D721Med (cell line): ENCODE data around the gene SLC13A4.
"Not testable (repeated sequence)": the region's sequence is repeated elsewhere in the genome, so short reads cannot be mapped to it uniquely, and the experiment has no call there.

Source experiments
- DNase-seq: peaks from one replicate; pipeline ENCODE4 v3.0.0; 2011; ENCODE audit warnings: low spot score; ENCODE audit not compliant: insufficient read length
- FAIRE-seq: peaks from 2 replicates; lab custom pipeline; 2011; peaks lifted over from hg19 to GRCh38; lab: Jason Lieb, UNC
- CTCF ChIP-seq: IDR thresholded peaks from 2 replicates; pipeline ENCODE4 v1.5.1; 2012; ENCODE audit warnings: mild to moderate bottlenecking, control low read depth; ENCODE audit not compliant: insufficient read depth; ENCODE audit errors: missing control alignments

The SLC13A4 gene

DNA sequence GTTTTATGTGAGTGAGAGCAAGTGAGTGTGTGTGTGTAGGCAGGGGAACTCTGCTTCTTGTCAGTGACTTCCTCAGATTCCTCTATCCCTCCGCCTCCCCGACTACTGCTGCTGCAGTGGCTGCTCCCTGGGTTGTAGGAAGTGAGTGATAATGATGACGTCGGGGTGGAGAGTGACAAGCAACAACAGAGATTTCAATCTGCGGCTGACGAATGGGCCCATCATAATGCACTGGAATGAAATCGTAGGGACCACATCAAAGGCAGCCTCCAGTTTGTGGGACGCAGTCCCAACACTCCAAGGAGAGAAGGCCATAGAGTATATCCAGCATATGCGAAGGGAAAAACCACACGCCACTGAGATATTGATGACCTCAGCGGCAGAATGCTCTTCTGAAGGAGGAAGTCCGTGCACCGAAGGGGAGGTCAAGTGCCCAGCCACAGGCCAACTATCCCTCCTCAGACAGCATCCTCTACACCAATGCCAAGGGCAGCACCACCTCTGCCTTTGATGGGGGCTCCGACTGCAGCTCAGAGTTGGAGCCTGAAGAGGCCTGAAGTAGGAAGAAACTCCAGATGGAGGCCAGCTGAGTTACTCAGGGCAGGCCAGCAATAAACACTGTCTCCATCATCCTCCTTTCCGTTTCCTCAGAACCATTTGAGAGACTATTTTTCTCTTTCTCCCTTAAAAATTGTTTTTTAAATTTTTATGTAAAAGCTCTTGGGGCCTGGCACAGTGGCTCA, 77.0 kb downstream of the SLC13A4 start:
- TF ChIP-seq CTCF = no peak
- FAIRE-seq (no peak), DNase-seq (no peak)

GRCh38 chr7:135648235-135648634, 79.8 kb downstream of the SLC13A4 start:
- DNase-seq = no peak
- no peak for TF ChIP-seq CTCF
- FAIRE-seq = no peak

DNA sequence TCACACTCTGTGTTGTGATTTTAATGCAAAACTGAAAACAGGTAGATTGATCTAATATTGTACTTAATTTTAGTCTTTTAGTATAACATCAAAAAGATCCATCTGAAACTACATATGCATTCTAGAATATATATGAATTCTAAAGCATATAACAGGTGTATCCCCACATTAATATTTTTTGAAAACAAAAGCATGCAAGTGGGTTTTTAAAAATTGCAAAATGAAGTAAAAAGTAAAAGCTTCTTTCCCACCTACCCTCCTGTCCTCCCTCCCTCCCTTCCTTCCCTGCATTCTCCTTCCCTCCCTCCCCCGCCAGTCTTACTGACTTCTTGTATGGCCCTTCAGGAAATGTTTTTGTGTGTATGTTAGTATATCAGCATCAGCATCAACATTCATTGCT, 80.2 kb downstream of the SLC13A4 start:
- FAIRE-seq (no peak), DNase-seq (no peak)
- TF ChIP-seq CTCF = no peak

GRCh38 chr7:135645296-135645904, 82.6 kb downstream of the SLC13A4 start:
- FAIRE-seq (peak; percentile 85), DNase-seq (no peak)
- TF ChIP-seq CTCF = peak; percentile 81

DNA sequence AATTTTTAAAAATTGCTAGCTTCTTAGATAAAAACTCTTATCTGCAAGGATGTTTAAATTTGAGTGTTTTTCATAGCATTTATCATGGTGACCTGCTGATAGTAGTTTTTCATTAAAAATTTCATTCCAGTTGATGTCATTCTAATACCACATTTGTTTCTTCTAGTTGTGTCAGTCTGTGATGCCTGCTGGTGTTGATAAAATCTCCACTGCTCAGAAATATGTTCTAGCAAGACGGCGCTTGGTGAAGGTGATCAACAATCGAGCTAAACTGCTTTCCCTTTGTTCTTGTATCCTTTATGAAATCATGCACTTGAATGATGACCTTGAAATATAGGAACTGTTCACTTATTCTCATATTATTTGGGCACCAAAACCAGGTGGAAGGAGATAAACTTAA, 83.3 kb downstream of the SLC13A4 start:
- no peak for DNase-seq
- no peak for TF ChIP-seq CTCF
- FAIRE-seq = no peak

DNA sequence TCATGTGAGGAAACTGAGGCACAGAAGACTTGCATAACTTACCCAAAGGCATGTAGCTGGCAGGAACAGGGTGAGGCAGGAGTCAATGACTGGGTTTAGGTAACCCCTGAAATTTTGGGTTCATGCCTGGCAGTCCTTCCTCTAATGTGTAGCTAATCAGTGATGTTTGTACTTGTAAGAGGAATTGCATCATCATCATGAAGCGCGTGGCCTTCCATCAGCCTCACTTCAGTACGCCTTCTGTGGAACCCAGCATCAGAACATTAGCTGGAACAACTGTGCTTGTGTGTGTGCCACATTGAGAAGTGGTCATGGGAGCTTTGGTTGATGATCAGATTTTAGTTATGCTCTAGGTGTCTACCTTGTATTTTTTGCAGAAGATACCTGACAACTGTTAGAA, 83.8 kb downstream of the SLC13A4 start:
- FAIRE-seq (no peak), DNase-seq (no peak)
- no peak for TF ChIP-seq CTCF

DNA sequence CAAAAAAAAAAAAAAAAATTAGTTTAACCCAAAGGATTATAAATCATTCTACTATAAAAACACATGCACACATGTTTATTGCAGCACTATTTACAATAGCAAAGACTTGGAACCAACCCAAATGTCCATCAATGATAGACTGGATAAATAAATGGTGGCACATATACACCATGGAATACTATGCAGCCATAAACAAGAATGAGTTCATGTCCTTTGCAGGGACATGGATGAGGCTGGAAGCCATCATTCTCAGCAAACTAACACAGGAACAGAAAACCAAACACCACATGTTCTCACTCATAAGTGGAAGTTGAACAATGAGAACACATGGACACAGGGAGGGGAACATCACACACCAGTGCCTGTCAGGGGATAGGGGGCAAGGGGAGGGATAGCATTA, 88.3 kb downstream of the SLC13A4 start:
- DNase-seq, FAIRE-seq: not testable (repeated sequence)
